ENCODE measurements around the gene CYTH2.

- TF ChIP-seq ZNF302 (tag by site-specific recombination; IDR thresholded peaks at IDR 0.05; ENCODE audit: low read depth) (no peak), CTCF (tag by site-specific recombination; IDR thresholded peaks at IDR 0.05) (no peak), PATZ1 (tag by site-specific recombination; IDR thresholded peaks at IDR 0.05) (no peak), ZNF274 (IDR thresholded peaks at IDR 0.05; ENCODE audit: low read length) (no peak), ZNF274 (tag by site-specific recombination; IDR thresholded peaks at IDR 0.05; ENCODE audit: borderline replicate concordance) (no peak), ZNF26 (tag by site-specific recombination; IDR thresholded peaks at IDR 0.05) (no peak), REPIN1 (tag by site-specific recombination; IDR thresholded peaks at IDR 0.05; ENCODE audit: low read depth) (no peak), ZNF768 (tag by site-specific recombination; IDR thresholded peaks at IDR 0.05) (no peak), ZBTB11 (tag by site-specific recombination; conservative IDR thresholded peaks at IDR 0.05; ENCODE audit: low read depth) (no peak)
These were observed 17.5 kb upstream of the CYTH2 start for GRCh38 chr19:48451624-48452023.

Measured in HEK293 (cell line).